ENCODE data around the gene RPS23.
A peak's percentile ranks its signal among the peaks of the same experiment; 100 is the strongest.

Gene RPS23

DNA sequence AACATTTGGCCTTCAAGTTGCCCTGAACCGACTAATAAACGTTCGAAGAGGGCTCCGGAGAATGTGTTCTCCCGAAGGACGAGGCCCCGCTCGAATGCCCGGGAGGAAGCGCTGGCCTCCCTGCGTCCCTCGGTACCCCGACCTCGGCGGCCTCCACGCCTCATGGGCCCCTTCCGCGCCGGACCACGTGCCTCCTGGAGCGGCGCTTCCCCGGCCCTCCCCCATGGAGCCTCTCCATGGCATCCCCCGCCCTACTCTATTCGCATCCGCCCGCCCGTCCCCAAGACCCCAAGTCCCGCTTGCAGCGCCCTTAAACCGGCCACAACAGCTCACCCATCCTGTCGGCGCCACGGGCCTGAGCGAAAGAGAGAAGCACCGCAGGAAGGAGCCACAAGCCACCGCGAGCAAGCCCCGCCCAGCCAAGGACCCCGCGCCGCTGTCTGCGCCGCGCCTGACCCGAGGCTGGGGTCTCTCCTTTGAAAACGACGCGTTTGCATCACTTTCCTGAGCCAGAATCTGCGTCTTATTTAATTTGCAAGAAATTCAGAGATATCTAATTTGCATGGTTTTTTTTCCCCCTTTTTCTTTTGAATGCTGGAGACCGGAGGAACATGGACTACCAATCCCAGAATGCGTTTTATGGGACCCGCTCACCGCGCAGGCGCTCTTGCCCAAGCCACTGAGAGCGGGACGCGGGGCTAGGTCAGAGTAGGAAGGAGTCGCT, at the start of gene RPS23:
TSS of gene RPS23 (minus strand) at position 368 of the 724 bp plus-strand sequence. CDS start at position 337, 31 bp downstream.
- peak; percentile 85 for DNase-seq

- DNase-seq = no peak
Observed at GRCh38 chr5:82327941-82328340, 49.8 kb upstream of the RPS23 start.

- DNase-seq = no peak
Observed at GRCh38 chr5:82325996-82326395, 47.8 kb upstream of the RPS23 start.

- no peak for DNase-seq
Observed at GRCh38 chr5:82325155-82325554, 47.0 kb upstream of the RPS23 start.

GRCh38 chr5:82320966-82321365, 42.8 kb upstream of the RPS23 start:
- DNase-seq = no peak

GRCh38 chr5:82319651-82320376, 41.7 kb upstream of the RPS23 start:
- DNase-seq = no peak

GRCh38 chr5:82319192-82319591, 41.0 kb upstream of the RPS23 start:
- no peak for DNase-seq

DNA sequence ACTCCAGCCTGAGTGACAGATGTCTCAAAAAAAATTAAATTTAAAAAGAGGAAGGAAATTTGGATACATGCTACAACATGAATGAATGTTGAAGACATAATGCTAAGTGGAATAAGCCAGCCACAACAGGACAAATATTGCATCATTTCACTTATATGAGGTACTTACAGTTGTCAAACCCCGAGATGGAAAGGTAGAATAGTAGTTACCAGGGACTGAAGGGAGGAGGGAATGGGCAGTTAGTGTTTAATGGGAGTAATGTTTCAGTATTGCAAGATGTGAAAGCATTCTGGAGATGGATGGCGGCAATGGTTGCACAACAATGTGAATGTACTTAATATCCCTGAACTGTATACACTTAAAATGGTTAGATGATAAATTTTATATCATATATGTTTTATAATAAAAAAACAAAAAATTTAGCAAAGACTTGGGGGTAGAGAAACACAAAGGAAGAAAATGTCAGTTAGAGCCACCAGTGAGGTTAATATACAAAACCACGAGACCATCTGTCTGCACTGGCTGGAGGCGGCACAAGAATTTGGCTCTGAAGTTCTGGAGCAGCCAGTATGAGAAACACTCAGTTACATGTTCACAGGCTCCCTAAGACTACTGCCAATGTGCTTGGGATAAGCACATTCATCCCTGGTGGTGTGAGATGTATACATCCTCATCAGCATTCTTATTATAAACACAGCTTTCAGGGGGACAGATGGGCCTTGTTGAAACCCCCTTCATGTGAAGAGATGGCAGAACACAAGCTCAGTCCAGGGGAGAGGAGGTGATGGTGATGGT, 37.0 kb upstream of the RPS23 start:
- peak; percentile 28 for DNase-seq

DNA sequence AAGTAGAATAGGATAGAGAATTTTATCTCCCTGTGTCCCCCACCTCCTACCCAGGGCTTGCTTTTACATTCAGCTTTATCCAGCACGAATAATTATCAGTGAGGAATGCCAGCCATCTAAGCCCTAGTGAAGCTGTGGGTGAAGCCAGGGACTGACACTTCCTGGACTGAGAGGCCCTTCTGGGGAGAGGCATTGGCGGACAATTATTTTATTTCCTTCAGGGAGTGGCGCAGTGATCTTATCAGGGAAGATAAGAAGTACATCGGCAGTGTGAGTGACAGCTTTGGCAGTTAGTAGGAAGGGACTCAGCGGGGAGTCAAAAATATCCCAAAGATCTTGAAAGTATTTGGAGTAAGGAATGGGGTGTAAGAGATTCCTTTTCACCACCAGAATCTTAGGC, 34.9 kb upstream of the RPS23 start:
- DNase-seq = no peak

DNA sequence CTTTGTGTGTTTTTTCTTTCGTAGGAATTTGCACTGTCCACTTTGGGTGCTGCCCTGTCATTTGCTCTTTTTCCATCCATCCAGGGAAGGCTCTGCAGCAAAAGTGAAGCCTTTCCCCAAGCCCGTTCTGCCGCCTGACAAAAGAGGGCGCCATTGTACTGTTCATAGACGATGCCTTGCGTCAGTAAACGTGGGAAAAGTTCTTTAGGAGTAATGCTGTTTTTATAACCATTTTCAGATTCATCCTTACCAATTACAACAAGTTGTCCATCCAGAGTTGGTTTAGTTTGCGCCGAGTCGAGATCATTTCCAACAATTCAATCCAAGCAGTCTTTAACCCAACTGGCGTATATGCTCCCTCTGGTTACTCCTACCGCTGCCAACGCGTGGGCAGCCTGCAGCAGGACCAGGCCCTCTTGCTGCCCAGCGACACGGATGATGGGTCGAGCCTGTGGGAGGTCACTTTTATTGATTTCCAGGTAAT, 34.3 kb upstream of the RPS23 start:
- DNase-seq = peak; percentile 49

DNA sequence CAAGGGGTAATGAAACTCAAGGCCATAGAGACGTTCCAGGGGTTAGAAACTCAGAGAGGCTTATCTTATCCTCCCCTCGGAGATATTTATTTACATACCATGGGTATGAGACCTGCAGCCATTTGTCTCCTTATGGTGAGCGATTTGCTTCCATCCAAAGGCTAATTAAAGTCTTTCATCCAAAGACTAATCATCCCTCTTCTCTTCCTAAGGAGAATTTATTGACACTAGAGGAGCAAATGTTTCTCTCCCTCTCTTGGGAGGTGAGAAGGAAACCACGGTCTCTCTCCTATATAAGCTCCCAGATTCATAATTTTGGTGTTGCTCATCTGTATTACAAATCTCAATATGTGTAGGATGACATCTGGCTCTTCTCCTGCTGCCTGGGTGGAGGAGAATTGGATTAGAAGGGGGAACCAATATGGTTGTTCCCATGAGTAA, 31.0 kb upstream of the RPS23 start:
- DNase-seq = no peak

- no peak for DNase-seq
Observed at GRCh38 chr5:82308416-82308815, 30.3 kb upstream of the RPS23 start.

DNA sequence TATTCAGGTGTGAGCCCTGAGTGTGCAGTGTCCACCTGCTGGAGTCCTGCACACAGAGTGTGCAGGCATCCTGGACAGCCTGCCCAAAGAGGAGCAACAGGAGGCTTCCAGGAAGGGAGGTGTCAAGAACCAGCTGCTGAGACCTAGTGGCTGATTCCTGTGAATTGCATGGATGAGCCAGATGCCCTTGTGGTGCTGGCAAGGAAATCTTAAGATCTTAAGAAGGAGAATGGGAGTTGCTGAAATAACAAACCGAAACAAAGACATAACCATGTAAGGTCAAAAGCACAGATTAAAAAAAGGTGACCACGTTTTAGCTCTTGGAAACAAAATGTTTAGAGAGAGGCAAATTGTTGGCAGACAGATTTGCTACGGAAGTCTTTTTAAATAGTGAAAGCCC, 29.3 kb upstream of the RPS23 start:
- no peak for DNase-seq

DNA sequence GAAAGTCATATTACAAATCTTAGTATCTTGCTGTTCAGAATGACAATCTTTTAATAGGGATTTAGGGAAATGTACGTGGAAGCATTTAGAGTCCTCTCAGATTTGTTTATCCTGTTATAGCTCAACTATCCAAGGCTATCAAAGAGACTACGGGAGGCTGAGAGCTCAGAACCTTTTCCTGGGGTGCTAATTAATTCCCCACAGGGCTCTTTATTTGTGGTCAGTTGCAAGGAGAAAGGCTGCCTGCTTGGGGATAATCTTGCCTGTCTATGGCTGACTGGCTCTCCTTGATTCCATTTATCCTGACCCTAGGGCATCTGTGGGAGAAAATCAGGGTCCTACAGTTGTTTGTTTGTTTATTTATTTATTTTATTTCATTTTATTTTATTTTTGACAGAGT, 28.0 kb upstream of the RPS23 start:
- no peak for DNase-seq

DNA sequence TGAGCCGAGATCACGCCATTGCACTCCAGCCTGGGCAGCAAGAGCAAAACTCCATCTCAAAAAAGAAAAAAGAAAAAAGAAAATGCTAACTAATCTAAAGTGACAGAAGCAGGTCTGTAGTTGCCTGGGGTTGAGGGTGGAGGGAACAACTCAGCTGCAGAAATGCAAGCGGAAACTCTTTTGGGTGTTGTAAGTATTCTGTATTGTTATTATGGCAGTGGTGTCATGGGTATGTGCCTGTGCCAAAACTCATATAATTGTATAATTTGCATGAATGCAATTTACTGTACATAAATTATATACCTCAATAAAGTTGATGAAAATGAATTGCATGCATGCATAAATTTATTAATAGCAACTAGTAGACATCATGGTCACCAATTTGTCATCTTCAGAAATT, 23.0 kb upstream of the RPS23 start:
- no peak for DNase-seq

GRCh38 chr5:82298668-82299067, 20.5 kb upstream of the RPS23 start:
- DNase-seq = no peak

- DNase-seq = no peak
Observed at GRCh38 chr5:82297711-82298110, 19.6 kb upstream of the RPS23 start.

- no peak for DNase-seq
Observed at GRCh38 chr5:82296929-82297328, 18.8 kb upstream of the RPS23 start.

DNA sequence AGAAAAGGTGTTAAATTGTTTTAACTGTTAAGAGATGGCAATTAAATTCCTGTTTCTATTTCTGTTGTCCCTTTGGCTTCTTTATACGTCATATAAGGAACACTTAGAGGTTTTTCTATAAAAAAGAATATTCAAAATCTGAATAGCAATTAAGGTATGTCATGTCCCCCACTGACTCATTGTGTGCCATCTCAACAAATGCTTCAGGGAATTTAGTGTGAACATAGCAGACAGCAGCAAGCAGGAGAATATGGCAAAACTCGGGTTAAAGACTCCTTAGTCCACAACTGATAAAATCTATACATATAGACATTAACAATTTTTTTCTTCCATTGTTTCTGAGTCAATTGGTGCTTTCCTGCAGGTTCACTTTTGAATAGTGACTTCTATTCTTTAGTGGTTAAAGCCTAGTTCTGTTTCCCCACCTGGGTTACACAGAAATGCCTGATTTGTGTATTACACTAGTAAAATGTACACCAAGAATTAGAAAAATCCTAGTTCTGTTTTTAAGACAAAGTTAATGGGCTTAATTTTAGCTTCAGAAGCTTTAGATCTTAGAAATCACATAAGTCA, 17.9 kb upstream of the RPS23 start:
- DNase-seq = no peak

DNA sequence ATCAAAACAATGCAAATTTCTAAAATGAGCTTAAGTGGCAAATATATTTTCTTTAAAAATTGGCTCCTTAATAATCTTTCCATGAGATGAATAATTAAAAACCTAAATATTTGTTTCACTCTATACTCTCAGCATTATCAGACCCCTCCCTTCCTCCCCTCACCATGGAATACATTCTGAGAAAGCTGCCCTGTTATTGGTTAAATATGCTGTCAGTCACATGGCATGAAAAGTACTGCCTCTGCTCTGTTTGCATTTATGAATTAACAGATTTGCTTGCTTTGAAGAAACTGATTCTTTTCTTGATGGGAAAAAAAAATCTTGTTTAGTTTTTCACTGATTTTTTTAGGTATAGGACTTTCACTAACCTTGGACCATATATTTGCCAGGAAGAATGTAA, 17.0 kb upstream of the RPS23 start:
- DNase-seq = no peak

DNA sequence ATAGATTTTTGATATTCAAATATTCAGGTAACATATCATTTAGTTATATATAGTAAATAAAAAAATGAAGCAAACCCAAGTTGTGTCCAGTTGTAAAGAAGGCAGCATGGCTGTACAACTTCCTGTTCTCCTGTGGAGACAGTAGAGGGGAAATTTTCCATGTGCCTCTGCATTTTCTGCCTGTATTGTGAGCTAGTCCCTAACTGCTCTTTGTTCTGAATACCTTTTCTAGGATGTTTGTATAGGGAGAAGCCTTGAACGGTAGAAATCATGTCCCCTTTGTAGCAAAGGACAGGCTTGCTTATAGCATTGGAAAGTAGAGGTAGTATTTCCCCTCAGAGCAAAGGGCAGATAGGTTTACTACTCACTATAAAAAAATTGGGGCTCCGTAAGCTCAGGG, 13.3 kb upstream of the RPS23 start:
- DNase-seq = no peak

DNA sequence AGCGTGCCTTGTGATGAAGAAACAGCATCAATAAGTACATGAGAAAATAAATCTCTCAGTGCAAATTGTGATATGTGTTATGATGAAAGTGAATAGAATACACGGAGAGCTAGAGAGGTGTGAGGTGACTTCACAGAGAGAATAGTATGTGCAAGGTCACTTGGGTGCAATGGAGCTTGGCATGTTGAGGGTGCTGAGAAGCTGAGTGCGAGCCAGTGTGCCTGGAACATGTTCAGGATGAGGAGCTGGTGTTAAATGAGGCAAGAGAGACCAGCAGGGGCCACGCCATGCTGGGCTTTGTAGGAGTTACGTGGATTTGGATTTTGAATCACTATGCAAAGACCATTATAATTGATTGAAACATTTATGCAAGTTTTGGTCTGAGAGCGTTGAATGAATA, 12.8 kb upstream of the RPS23 start:
- DNase-seq = no peak

GRCh38 chr5:82290005-82290404, 11.9 kb upstream of the RPS23 start:
- DNase-seq = no peak

Measured in NCI-H446 treated with DMSO at 0.1 percent for 48 hours (cell line).